Activated CD8-positive, alpha-beta T cell treated with anti-CD3 and anti-CD28 coated beads for 36 hours (primary cell): ENCODE measurements around the gene LUZP1. TPM values are rescaled to one million over a fixed set of nuclear protein-coding genes. Genes with fewer than 3 reads are reported as not detected.

ENCODE experiments used
- microRNA-seq: library from miRNA; unstranded; fragments of <30 nt; microRNA quantifications from one replicate; pipeline ENCODE4 v1.2.0, GENCODE V29; 2022; ENCODE audit warnings: borderline microRNAs expressed, borderline replicate concordance
- total RNA-seq, 2 experiments: library from RNA; stranded (reverse); gene quantifications; one replicate each; pipeline ENCODE4 v1.2.3, GENCODE V29; 2021

The LUZP1 gene
- total RNA-seq, 2 experiments from 2014 or later: 14.9 to 16.0 TPM

Small RNA genes lying within 50 kb of the gene (microRNA-seq; reads per million reads assigned to microRNA genes)
- gene MIR3115: 1.2 reads per million
- gene MIR4419A: not detected

Other genes starting within 250 kb of the LUZP1 start
- not detected for gene LACTBL1, start 196.0 kb downstream of the LUZP1 start, total RNA-seq
- gene TEX46, start 153.0 kb downstream of the LUZP1 start, total RNA-seq: not detected
- 10 to 100 TPM; 75.2 to 77.7 TPM for gene KDM1A, start 149.4 kb downstream of the LUZP1 start, total RNA-seq
- gene HTR1D, start 48.6 kb upstream of the LUZP1 start, total RNA-seq: not detected
- gene HNRNPR, start 175.4 kb upstream of the LUZP1 start, total RNA-seq: 100 to 1,000 TPM; 190 to 203 TPM
- gene ZNF436, start 201.0 kb upstream of the LUZP1 start, total RNA-seq: 1 to 10 TPM; 5.8 to 7.2 TPM